Measurements from ENCODE around the gene TGDS. TPM values are rescaled to one million over a fixed set of nuclear protein-coding genes. Genes with fewer than 3 reads are reported as not detected.

TGDS gene
- total RNA-seq, 4 donors from 2014 or later = 5.8 to 19.6 (median 8.8) TPM

DNA sequence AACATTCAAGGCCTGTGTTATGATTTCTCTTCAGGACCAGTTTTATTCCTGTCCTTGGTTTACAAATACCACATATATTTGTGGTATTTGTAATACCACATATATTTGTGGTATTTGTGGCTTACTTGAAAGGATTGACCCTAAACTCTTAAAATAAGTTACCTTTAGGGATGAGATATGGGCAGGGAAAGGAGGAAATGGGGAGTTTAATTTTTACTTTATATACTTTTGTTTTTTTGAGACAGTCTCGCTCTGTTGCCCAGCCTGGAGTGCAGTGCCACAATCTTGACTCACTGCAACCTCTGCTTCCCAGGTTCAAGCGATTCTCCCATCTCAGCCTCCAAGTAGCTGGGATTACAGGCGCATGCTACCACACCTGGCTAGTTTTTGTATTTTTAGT is 2.3 kb upstream of the TGDS start:
- no peak for DNase-seq (ENCODE audit: low spot score in 2 of 2)
- H3K4me3 ChIP-seq (ENCODE audit: low read depth, poor library complexity, severe bottlenecking) = no peak overlapping the region
- intact Hi-C loops (cut with DNase I; ENCODE audit: low total_unique reads) = no loop called here
- WGBS, 2 donors = 95 to 96% methylated on average over 3 of the region's 3 CpGs
- TF ChIP-seq, protein P1, sequence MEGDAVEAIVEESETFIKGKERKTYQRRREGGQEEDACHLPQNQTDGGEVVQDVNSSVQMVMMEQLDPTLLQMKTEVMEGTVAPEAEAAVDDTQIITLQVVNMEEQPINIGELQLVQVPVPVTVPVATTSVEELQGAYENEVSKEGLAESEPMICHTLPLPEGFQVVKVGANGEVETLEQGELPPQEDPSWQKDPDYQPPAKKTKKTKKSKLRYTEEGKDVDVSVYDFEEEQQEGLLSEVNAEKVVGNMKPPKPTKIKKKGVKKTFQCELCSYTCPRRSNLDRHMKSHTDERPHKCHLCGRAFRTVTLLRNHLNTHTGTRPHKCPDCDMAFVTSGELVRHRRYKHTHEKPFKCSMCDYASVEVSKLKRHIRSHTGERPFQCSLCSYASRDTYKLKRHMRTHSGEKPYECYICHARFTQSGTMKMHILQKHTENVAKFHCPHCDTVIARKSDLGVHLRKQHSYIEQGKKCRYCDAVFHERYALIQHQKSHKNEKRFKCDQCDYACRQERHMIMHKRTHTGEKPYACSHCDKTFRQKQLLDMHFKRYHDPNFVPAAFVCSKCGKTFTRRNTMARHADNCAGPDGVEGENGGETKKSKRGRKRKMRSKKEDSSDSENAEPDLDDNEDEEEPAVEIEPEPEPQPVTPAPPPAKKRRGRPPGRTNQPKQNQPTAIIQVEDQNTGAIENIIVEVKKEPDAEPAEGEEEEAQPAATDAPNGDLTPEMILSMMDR (IDR thresholded peaks at IDR 0.05) = no peak
- no peak for TF ChIP-seq POLR2A (IDR thresholded peaks at IDR 0.05)

DNA sequence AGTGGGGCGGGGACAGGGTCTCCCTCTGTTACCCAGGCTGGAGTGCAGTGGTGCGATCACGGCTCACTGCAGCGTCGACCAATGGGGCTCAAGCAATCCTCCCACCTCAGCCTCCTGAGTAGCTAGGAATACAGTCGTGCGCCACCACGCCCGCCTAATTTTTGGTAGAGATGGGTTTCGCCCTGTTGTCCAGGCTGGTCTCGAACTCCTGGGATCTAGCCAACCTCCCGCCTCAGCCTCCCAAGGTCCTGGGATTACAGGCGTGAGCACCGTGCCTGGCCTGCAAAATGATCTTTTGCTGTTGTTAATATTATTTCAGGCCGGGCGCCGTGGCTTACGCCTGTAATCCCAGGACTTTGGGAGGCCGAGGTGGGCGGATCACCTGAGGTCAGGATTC is 621 bp upstream of the TGDS start:
- H3K4me3 ChIP-seq (ENCODE audit: low read depth, poor library complexity, severe bottlenecking) = no peak overlapping the region
- DNase-seq (ENCODE audit: low spot score in 2 of 2) = no peak
- intact Hi-C loops (cut with DNase I; ENCODE audit: low total_unique reads) = no loop called here
- TF ChIP-seq, protein P1 (IDR thresholded peaks at IDR 0.05) = no peak
- no peak for TF ChIP-seq POLR2A (IDR thresholded peaks at IDR 0.05)
- 68 to 73% methylated on average over 20 of the region's 20 CpGs for WGBS, 2 donors

DNA sequence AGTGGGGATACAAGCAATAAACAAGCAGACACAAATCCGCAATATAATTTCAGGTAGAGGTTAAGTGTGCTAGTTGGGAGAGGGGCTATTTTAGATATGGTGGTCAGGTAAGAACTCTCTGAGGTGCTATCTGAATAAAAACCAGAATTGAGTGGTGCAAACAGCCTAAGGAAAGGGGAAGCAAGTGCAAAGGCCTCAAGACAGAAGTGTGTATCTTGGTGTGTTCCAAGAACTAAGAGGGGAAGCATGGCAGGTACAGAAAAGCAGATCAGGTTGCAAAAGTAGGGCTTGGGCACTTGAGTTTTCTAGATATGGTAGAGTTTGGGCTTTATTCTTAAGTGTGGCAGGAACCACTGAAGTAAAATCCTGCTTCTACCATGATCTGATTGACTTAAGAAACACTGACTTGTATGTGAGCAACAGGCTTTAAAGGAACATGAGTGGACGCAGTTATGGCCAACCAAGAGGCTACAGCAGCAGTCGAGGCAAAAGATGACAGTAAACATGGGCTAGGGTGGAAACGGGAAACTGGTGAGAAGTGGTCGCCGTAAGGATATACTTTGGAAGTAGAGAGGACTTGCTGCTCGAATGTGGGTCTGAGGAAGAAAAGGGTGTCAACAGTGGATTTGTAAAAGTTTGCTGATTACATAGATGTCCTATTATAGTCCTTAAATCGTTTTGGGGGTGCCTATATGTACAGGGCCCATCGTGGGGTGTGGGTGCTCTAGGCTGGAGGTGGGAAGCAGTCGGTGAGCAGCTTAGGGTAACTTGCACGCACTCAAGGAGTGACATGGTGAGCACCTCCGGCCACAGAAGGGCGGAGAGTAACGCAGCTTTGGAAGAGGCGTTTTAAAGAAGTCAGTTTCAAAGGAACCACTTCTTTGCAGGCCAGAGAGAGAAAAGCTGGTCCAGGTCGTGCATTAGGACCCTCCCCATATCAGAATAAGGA is 677 bp downstream of the TGDS start:
- DNase-seq (ENCODE audit: low spot score in 2 of 2) = no peak
- intact Hi-C loops (cut with DNase I; ENCODE audit: low total_unique reads) = no loop called here
- WGBS, 2 donors = 6 to 9% methylated on average over 16 of the region's 16 CpGs

DNA sequence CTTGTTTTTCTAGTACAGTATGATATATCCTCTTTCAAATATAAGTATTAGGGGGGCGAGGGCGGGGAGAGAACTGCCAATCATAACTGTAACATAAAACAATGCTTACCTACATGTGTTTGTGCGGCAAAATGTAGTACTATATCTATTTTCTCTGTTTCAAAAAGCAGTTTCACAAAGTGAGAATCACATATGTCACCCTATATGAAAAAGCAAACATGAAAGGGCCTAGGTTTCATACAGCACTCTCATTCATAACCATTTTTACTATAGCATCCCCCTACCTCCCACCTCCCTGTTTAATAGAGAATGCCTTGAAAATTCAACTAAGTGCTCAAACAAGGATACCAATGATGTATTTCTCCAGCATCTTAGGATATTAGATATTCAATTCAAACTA is 5.2 kb downstream of the TGDS start:
- H3K4me3 ChIP-seq (ENCODE audit: low read depth, poor library complexity, severe bottlenecking) = no peak overlapping the region
- TF ChIP-seq POLR2A (IDR thresholded peaks at IDR 0.05) = no peak
- TF ChIP-seq, protein P1 (IDR thresholded peaks at IDR 0.05) = no peak
- intact Hi-C loops (cut with DNase I; ENCODE audit: low total_unique reads) = no loop called here
- 95% methylated on average over 3 of the region's 3 CpGs for WGBS, 2 donors
- no peak for DNase-seq (ENCODE audit: low spot score in 2 of 2)

More for the DNA sequence above, 677 bp downstream of the TGDS start:
- TF ChIP-seq, protein P1 (IDR thresholded peaks at IDR 0.05) = no peak
- no peak for TF ChIP-seq POLR2A (IDR thresholded peaks at IDR 0.05)
- H3K4me3 ChIP-seq (ENCODE audit: low read depth, poor library complexity, severe bottlenecking) = peak overlapping the region; percentile 59

DNA sequence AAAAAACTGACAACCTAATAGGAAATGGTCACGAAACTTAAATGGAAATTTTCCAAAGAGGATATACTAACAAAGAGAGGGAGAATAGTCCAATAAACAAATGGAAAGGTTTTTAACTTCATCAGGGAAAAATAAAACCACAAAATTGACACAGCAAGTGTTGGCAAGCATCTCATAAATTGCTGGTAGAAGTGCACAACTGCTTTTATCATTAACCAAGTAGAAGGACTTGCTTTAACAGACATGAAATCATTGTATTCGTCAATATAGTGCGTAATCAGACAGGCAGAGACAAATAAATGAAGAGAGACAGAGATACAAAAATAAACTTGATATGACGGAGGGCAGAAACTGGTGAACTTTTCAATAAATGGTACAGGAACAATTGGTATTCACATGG is 7.4 kb downstream of the TGDS start:
- 79 to 88% methylated on average over 4 of the region's 4 CpGs for WGBS, 2 donors
- no peak overlapping the region for H3K4me3 ChIP-seq (ENCODE audit: low read depth, poor library complexity, severe bottlenecking)

More for the DNA sequence above, 7.4 kb downstream of the TGDS start:
- no peak for DNase-seq (ENCODE audit: low spot score in 2 of 2)
- TF ChIP-seq, protein P1 (IDR thresholded peaks at IDR 0.05) = no peak
- TF ChIP-seq POLR2A (IDR thresholded peaks at IDR 0.05) = no peak
- intact Hi-C loops (cut with DNase I; ENCODE audit: low total_unique reads) = no loop called here
